ENCODE measurements around the gene OSTM1.

Gene OSTM1

GRCh38 chr6:108074359-108075144 lies at the start of gene OSTM1:
Gene OSTM1, minus strand, starts transcription at chr6:108074741. Its CDS starts 90 bp downstream, at chr6:108074651.
- DNase-seq (ENCODE audit: low read depth, low spot score), result peak; percentile 97

GRCh38 chr6:108123946-108124345 lies 49.4 kb upstream of the OSTM1 start:
- DNase-seq (ENCODE audit: low read depth, low spot score), result no peak

GRCh38 chr6:108123481-108123929 lies 49.0 kb upstream of the OSTM1 start:
- DNase-seq (ENCODE audit: low read depth, low spot score), result no peak

- no peak for DNase-seq (ENCODE audit: low read depth, low spot score)
Measured at GRCh38 chr6:108121612-108122011, 47.1 kb upstream of the OSTM1 start.

- peak; percentile 80 for DNase-seq (ENCODE audit: low read depth, low spot score)
Measured at GRCh38 chr6:108120311-108120710, 45.8 kb upstream of the OSTM1 start.

- DNase-seq (ENCODE audit: low read depth, low spot score), result peak; percentile 42
Measured at GRCh38 chr6:108119769-108120141, 45.2 kb upstream of the OSTM1 start.

GRCh38 chr6:108118810-108119768 lies 44.5 kb upstream of the OSTM1 start:
- peak; percentile 32 for DNase-seq (ENCODE audit: low read depth, low spot score)

GRCh38 chr6:108118359-108118724 lies 43.8 kb upstream of the OSTM1 start:
- no peak for DNase-seq (ENCODE audit: low read depth, low spot score)

GRCh38 chr6:108117427-108118358 lies 43.2 kb upstream of the OSTM1 start:
- peak; percentile 59 for DNase-seq (ENCODE audit: low read depth, low spot score)

GRCh38 chr6:108116546-108117426 lies 42.2 kb upstream of the OSTM1 start:
- DNase-seq (ENCODE audit: low read depth, low spot score), result no peak

GRCh38 chr6:108115598-108116058 lies 41.1 kb upstream of the OSTM1 start:
- peak; percentile 52 for DNase-seq (ENCODE audit: low read depth, low spot score)

- peak; percentile 88 for DNase-seq (ENCODE audit: low read depth, low spot score)
Measured at GRCh38 chr6:108114841-108115597, 40.5 kb upstream of the OSTM1 start.

- DNase-seq (ENCODE audit: low read depth, low spot score), result peak; percentile 81
Measured at GRCh38 chr6:108113557-108114519, 39.3 kb upstream of the OSTM1 start.

GRCh38 chr6:108108374-108108773 lies 33.8 kb upstream of the OSTM1 start:
- DNase-seq (ENCODE audit: low read depth, low spot score), result no peak

- no peak for DNase-seq (ENCODE audit: low read depth, low spot score)
Measured at GRCh38 chr6:108107102-108107501, 32.6 kb upstream of the OSTM1 start.

- no peak for DNase-seq (ENCODE audit: low read depth, low spot score)
Measured at GRCh38 chr6:108106694-108107093, 32.2 kb upstream of the OSTM1 start.

- DNase-seq (ENCODE audit: low read depth, low spot score), result no peak
Measured at GRCh38 chr6:108106261-108106660, 31.7 kb upstream of the OSTM1 start.

GRCh38 chr6:108105571-108105970 lies 31.0 kb upstream of the OSTM1 start:
- peak; percentile 51 for DNase-seq (ENCODE audit: low read depth, low spot score)
